Neural progenitor cell (in vitro differentiated cells): ENCODE data around the gene COL4A2.

Source experiments
- CTCF ChIP-seq: fragments of 200-600 bp; sonication (generic); IDR thresholded peaks from 2 replicates; pipeline ENCODE4 v1.5.1; 2017; ENCODE audit warnings: antibody characterized with exemption, mild to moderate bottlenecking
- EZH2 ChIP-seq: fragments of 200-600 bp; sonication (generic); IDR thresholded peaks from 2 replicates; pipeline ENCODE4 v1.6.1; 2017; ENCODE audit warnings: antibody characterized with exemption, mild to moderate bottlenecking, moderate library complexity
- EZH2phosphoT487 ChIP-seq: fragments of 200-600 bp; sonication (generic); IDR thresholded peaks from 2 replicates; pipeline ENCODE4 v1.6.1; 2017; ENCODE audit warnings: antibody characterized with exemption

- TF ChIP-seq CTCF (no peak), EZH2 (no peak), EZH2phosphoT487 (no peak)
These were observed 69.0 kb downstream of the COL4A2 start for GRCh38 chr13:110376120-110376519.
